Lung (tissue), 12 donors: ENCODE measurements around the gene PPBP. TPM values are rescaled to one million over a fixed set of nuclear protein-coding genes. Genes with fewer than 3 reads are reported as not detected.

Experiments
- ATAC-seq: fragments of 200-7000 bp; cut with Tn5 transposase; one replicate; pipeline ENCODE4 v1.9.1; 2020; ENCODE audit warnings: moderate number of reproducible peaks; ENCODE audit not compliant: insufficient read depth, low FRiP score
- DNase-seq, 3 donors: peaks; one replicate each; pipeline ENCODE4 v3.0.0-alpha.2; 2013 to 2017
- H3K27ac ChIP-seq, 2 donors: one replicate each; pipeline ENCODE4 v1.5.1; 2013; ENCODE audit warnings: mild to moderate bottlenecking in 2 of 2, moderate library complexity in 2 of 2, control low read depth in 1 of 2, inconsistent platforms in 1 of 2, low read depth in 1 of 2, low read length in 1 of 2
- H3K27me3 ChIP-seq, 3 donors: one replicate each; pipeline ENCODE4 v1.5.1; 2013; ENCODE audit warnings: low read length in 2 of 3; ENCODE audit not compliant: control insufficient read depth in 3 of 3, insufficient read depth in 3 of 3
- H3K36me3 ChIP-seq, 4 donors: one replicate each; pipeline ENCODE4 v1.5.1; 2013; ENCODE audit warnings: low read length in 4 of 4, mild to moderate bottlenecking in 1 of 4, moderate library complexity in 1 of 4; ENCODE audit not compliant: control insufficient read depth in 4 of 4, insufficient read depth in 4 of 4
- H3K4me1 ChIP-seq, 5 donors: one replicate each; pipeline ENCODE4 v1.5.1; 2013; ENCODE audit warnings: low read length in 5 of 5, mild to moderate bottlenecking in 2 of 5, moderate library complexity in 1 of 5; ENCODE audit not compliant: control insufficient read depth in 5 of 5, insufficient read depth in 5 of 5
- H3K4me3 ChIP-seq: one replicate; pipeline ENCODE4 v1.5.1; 2013; ENCODE audit warnings: mild to moderate bottlenecking, control low read depth, moderate library complexity
- H3K9ac ChIP-seq, 2 donors: one replicate each; pipeline ENCODE4 v1.5.1; 2013; ENCODE audit warnings: low read length in 2 of 2, control low read depth in 1 of 2; ENCODE audit not compliant: insufficient read depth in 1 of 2
- H3K9me3 ChIP-seq, 4 donors: one replicate each; pipeline ENCODE4 v1.5.1; 2013; ENCODE audit warnings: low read length in 3 of 4, mild to moderate bottlenecking in 1 of 4, moderate library complexity in 1 of 4; ENCODE audit not compliant: control insufficient read depth in 4 of 4, insufficient read depth in 3 of 4
- CTCF ChIP-seq: IDR thresholded peaks from 2 replicates; pipeline ENCODE4 v1.5.1; 2012; ENCODE audit warnings: mild to moderate bottlenecking; ENCODE audit errors: control extremely low read depth, extremely low read depth
- WGBS, 2 donors: extraction: QIAGEN DNeasy Blood & Tissue Kit; methylation state at CpG; one replicate each; pipeline ENCODE4 v1.1.7; 2013; 5-methylcytosine and 5-hydroxymethylcytosine counted together
- polyA plus RNA-seq, 2 donors: library from polyadenylated mRNA; stranded (reverse); fragments of 200-250 nt; gene quantifications; one replicate each; pipeline ENCODE4 v1.2.1, GENCODE V29; 2013
- total RNA-seq, 2 donors: library from RNA; depleted of rRNA in 1 of 2; stranded (reverse); fragments of >200 nt in 1 of 2; gene quantifications; one replicate each; pipeline ENCODE4 v1.2.1, GENCODE V29; 2014 to 2021
- donor health status: control.
- donor health status: control.
- donor health status: Bipolar disorder and iron deficiency.
- donor health status: healthy.
- donor health status: DM: yes; HTN: yes; CAD: no.

Gene PPBP
- total and polyA plus RNA-seq, 4 donors, result 1.9 to 43.5 (median 7.4) TPM

DNA sequence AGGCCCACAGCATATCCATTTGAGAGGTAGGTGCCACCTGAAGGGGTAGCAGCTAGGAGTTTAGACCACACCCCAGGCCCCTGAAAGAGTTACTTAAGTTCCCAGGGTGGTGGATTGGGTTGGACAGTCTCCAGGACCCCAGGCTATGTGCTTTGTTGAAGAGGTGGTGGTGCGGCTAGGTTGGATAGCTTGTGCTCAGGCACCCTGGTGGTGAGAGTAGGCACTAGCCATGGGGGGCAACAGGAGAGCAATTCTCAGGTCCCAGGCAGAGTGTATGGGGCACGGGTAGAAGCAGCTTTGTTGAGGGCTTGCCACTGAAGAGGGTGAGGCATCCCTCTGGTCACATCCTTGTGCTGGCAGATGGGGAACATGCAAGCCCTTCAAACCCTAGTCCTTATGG, 11.8 kb downstream of the PPBP start:
- Histone ChIP-seq H3K27ac (no peak overlapping the region), H3K4me3 (no peak overlapping the region), H3K4me1 (no peaks in the 10 kb centered on the region), H3K9me3 (peaks cover 0 to 3% (median under 1%) of the 10 kb centered on the region in 4 donors), H3K36me3 (no peaks in the 10 kb centered on the region), H3K9ac (no peak overlapping the region), H3K27me3 (no peaks in the 10 kb centered on the region)
- TF ChIP-seq CTCF, result no peak
- ATAC-seq, result no peak
- no peak for DNase-seq
- whole genome bisulfite sequencing, 2 donors, result 94 to 97% methylated on average over 2 of the region's 2 CpGs

DNA sequence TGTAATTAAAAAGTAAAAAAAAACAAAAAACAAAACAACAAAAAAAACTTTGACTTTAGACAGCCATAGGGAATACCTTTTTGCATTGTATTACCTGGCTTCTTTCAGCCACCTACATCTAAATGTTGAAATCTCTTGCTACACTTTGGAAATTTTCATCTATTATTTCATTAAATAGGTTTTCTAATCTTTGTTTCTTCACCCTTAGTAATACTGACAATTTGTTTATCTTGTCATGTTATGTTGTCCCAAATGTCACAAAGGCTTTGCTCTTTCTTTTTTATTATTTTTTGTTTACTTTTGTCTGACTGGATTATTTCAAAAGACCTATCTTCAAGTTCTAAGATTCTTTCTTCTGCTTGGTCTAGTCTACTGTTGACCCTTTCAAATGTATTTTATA, 13.6 kb downstream of the PPBP start:
- Histone ChIP-seq H3K27me3 (no peaks in the 10 kb centered on the region), H3K4me3 (no peak overlapping the region), H3K9ac (no peak overlapping the region), H3K36me3 (no peaks in the 10 kb centered on the region), H3K9me3 (peaks cover 0 to 4% (median 4%) of the 10 kb centered on the region in 4 donors), H3K4me1 (no peaks in the 10 kb centered on the region), H3K27ac (no peak overlapping the region)
- TF ChIP-seq CTCF, result no peak
- ATAC-seq (no peak), DNase-seq (no peak)

DNA sequence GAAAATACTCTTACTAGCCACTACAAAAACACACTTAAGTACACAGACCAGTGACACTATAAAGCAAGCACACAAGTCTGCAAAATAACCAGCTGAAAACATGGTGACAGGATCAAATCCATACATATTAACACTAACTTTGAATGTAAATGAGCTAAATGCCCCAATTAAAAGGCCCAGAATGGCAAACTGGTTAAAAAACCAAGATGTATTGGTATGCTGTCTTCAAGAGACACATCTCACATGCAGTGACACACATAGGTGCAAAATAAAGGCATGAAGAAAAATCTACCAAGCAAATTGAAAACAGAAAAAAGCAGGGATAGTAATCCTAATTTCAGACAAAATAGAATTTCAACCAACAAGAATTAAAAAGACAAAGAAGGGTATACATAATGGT, 17.0 kb downstream of the PPBP start:
- no peak overlapping the region for H3K27ac ChIP-seq
- H3K4me3 ChIP-seq, result no peak overlapping the region
- TF ChIP-seq CTCF, result no peak
- no peak for DNase-seq
- H3K9me3 ChIP-seq, result peaks cover 0 to 7% (median 4%) of the 10 kb centered on the region in 4 donors
- H3K27me3 ChIP-seq, result no peaks in the 10 kb centered on the region
- H3K4me1 ChIP-seq, result no peaks in the 10 kb centered on the region
- no peak overlapping the region for H3K9ac ChIP-seq
- no peak for ATAC-seq
- no peaks in the 10 kb centered on the region for H3K36me3 ChIP-seq

- H3K9me3 ChIP-seq, result peaks cover 0 to 5% (median 4%) of the 10 kb centered on the region in 4 donors
- ATAC-seq (no peak), DNase-seq (no peak)
- no peaks in the 10 kb centered on the region for H3K27me3 ChIP-seq
- TF ChIP-seq CTCF, result no peak
- no peak overlapping the region for H3K4me3 ChIP-seq
- WGBS, 2 donors, result 89 to 91% methylated on average over 1 of the region's 1 CpG
- no peaks in the 10 kb centered on the region for H3K4me1 ChIP-seq
- H3K9ac ChIP-seq, result no peak overlapping the region
- no peak overlapping the region for H3K27ac ChIP-seq
- no peaks in the 10 kb centered on the region for H3K36me3 ChIP-seq
Observed at GRCh38 chr4:73970011-73970410, 18.0 kb downstream of the PPBP start.
